ENCODE data around the gene DDX10.
"Not testable (repeated sequence)": the region's sequence is repeated elsewhere in the genome, so short reads cannot be mapped to it uniquely, and the experiment has no call there.

The DDX10 gene

DNA sequence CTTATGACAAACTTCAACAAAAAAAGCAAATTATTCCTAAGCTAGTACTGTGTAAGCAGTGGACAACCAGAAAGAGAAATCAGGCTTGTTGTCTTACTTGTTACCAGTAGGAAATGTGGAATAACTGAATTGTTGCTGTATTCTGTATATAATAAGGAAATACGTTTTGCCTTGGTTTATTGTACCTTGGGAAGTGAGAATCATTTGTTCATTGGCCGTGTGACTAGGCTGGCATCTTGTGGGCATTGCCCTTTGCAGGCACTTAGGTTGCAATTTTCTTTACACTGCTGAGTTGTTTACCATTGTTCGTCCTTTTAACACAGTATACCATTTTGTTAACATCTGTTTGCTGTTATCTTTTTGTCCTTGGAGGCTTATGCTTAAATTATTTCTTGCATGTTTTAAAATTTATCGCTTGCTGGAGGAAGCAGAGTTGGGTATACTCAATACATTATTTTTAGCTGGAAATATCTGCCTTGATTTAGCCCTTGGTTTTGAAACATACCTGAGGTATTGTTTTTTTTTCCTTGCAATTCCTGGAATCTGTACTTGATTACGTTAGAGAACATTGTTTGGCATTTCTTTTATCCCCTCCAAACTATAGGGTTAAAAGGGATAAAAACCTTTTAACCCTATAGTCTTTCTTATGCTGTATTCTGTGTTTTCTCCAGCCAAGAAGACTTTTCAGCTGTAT lies 109.3 kb downstream of the DDX10 start:
- DNase-seq (ENCODE audit: low read depth in 2 of 2): no peak

DNA sequence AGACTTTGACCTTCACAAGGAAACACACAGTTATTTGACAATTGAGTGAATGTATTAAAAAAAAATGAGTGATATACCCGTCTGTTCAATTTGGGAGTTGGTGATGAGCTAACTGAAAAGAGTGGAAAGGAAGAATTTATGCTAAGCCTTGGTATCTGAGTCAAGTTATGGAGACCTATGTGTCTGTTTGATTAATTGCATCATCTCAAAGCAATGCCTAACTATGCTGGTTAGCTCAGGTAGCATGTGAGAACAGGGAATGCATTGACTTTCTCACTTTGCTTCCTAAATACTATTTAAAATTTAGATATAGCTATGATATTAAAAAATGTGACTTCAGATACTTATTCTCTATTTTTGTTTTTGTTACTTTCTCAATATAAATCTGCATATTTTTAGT lies 110.5 kb downstream of the DDX10 start:
- DNase-seq (ENCODE audit: low read depth in 2 of 2): no peak

GRCh38 chr11:108779147-108779546 lies 114.3 kb downstream of the DDX10 start:
- DNase-seq (ENCODE audit: low read depth in 2 of 2): not testable (repeated sequence)

GRCh38 chr11:108780119-108780518 lies 115.2 kb downstream of the DDX10 start:
- DNase-seq (ENCODE audit: low read depth in 2 of 2): no peak

GRCh38 chr11:108781946-108782345 lies 117.1 kb downstream of the DDX10 start:
- no peak for DNase-seq (ENCODE audit: low read depth in 2 of 2)

GRCh38 chr11:108786281-108786990 lies 121.6 kb downstream of the DDX10 start:
- DNase-seq (ENCODE audit: low read depth in 2 of 2): no peak

DNA sequence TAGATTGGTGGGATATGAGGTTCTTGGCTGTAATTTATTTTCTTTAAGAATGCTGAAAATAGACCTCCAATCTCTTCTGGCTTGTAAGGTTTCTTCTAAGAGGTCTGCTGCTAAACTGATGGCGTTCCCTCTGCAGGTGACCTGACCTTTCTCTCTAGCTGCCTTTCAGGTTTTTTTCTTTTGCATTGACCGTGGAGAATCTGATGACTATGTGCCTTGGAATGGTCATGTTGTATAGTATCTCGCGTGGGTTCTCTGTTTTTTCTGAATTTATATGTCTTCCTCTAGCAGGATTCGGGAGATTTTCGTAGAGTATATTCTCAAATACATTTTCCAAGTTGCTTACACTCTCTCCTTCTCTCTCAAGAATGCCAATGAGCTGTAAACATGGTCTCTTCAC lies 122.2 kb downstream of the DDX10 start:
- no peak for DNase-seq (ENCODE audit: low read depth in 2 of 2)

GRCh38 chr11:108788565-108789199 lies 123.8 kb downstream of the DDX10 start:
- DNase-seq (ENCODE audit: low read depth in 2 of 2): no peak

DNA sequence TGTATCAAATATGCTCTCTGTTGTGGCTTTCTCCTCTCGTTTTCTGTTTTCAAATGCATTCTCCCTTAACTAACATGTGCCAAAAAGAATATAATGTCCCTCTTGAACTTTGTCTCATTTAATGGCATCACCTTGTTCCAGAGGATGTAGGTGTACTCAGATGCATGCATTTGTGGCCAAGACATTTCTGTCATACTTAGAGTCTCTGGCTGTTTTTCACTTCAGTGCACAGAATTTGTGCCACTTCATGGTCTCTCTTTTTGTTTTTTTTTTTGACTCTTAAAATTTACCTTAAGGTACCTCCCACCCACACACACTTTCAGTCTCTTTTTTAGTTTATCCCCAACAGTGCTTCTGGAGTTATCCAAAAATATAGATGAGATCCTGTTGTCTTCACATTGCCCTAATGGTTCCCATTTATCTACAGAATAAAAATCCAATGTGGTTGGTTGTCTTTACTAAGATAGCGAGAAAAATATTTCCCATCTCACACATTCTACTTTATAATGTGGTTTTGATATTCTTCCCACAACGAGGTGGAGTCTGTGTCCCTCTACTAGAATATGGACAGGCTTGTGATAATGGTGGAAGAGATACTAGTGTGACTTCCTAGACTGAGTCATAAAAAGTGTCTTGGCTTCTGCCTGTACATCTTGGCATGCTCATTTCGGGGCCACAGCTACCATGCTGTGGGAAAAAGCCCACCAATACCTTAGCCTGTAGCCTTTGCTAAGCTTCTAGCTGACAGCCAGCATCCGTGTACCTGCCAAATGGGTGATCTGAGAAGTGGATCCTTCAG lies 125.8 kb downstream of the DDX10 start:
- no peak for DNase-seq (ENCODE audit: low read depth in 2 of 2)

DNA sequence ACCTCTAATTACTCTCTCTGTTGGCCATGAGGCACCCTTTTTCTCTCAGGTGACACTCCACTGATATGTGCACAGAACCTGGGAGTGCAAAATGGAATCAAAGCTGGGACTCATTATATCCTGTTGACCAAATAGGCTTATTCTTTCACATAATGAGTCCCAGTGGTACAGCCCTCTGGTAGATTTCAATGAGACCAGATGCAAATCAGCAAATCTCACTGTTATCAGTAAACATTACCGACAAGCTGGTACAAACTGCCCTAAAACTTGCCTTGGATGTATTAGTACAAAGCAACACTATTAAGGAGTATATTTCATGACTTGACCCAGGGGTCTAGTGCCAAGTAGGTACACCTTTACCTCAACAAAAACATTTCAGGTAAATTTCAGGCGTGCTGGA lies 128.3 kb downstream of the DDX10 start:
- no peak for DNase-seq (ENCODE audit: low read depth in 2 of 2)

- DNase-seq (ENCODE audit: low read depth in 2 of 2): no peak
Measured at GRCh38 chr11:108793611-108794010, 128.7 kb downstream of the DDX10 start.

GRCh38 chr11:108796551-108796950 lies 131.7 kb downstream of the DDX10 start:
- no peak for DNase-seq (ENCODE audit: low read depth in 2 of 2)

GRCh38 chr11:108797578-108798100 lies 132.8 kb downstream of the DDX10 start:
- DNase-seq (ENCODE audit: low read depth in 2 of 2): no peak

DNA sequence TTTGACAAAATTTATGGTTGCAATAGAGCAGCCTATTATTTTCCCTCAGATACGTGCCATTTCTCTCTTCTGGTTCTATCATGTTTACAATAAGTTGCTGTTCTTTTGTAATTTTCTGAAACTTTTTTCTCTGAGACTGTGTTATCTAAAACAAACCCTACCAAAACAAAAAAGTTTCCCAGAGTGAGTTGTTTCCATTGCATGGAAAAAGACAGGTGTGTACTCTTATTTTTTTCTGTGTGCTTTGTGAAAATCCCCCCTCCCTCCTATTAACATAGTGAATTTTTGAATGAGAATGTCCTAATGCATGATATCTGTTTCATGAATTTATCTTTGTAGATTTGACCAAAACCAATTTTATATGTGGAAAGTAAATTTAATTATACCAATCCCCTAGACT lies 137.6 kb downstream of the DDX10 start:
- no peak for DNase-seq (ENCODE audit: low read depth in 2 of 2)

- DNase-seq (ENCODE audit: low read depth in 2 of 2): no peak
Measured at GRCh38 chr11:108803776-108804175, 138.9 kb downstream of the DDX10 start.

DNA sequence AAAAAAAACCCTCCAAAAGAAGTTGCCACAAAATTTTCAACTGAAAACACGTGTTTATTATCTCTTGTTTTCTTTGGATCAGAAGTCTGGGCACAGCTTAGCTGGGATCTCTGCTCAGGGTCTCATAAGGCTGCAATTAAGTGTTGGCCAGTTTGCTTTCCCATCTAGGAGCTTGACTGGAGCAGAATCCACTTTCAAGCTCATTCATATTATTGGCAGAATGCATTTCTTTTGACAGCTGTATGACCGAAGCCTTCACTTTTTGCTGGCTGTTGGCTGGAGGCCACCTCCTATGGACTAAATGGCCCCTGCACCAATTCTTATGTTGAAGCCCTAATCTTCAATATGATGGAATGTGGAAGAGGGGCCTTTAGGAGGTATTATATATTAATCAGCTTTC lies 139.6 kb downstream of the DDX10 start:
- DNase-seq (ENCODE audit: low read depth in 2 of 2): no peak

DNA sequence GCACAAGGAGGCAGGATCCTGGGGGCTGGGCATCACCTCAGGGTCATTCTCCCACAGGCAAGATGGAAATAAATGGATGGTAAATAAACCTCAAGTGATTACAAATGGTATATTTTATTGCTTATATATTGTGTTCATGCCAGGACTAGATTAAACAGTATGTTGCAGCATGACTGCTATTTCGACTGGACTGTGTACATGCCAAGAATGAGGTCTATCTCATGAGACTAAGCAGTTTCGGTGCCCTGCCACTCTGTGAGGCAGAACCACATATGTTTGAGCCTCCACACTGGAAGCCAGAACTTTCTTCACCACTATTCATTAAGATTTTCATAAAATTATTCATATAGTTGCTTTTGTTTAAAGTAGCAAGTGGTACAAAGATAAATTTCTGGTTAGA lies 140.2 kb downstream of the DDX10 start:
- no peak for DNase-seq (ENCODE audit: low read depth in 2 of 2)

- DNase-seq (ENCODE audit: low read depth in 2 of 2): no peak
Measured at GRCh38 chr11:108807262-108807661, 142.4 kb downstream of the DDX10 start.

GRCh38 chr11:108813086-108813485 lies 148.2 kb downstream of the DDX10 start:
- no peak for DNase-seq (ENCODE audit: low read depth in 2 of 2)

DNA sequence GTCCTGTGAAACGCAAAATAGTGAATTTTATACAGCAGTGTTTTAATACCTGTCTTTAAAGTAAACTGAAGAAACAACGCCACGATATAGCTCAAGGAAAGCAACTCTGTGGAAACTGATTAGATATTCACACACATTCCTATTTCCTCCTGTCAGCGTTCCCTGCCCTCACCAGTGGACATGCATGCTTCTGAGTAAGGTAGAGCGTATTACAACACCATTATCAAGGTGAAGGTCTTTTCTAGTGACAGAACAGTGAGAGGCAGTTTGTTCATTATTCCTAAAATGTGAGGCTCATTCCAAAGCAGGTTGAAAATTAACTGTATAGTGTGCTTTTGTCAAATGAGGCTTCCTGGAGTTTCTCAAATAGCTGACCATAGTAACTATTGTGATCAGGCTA lies 153.1 kb downstream of the DDX10 start:
- no peak for DNase-seq (ENCODE audit: low read depth in 2 of 2)

DNA sequence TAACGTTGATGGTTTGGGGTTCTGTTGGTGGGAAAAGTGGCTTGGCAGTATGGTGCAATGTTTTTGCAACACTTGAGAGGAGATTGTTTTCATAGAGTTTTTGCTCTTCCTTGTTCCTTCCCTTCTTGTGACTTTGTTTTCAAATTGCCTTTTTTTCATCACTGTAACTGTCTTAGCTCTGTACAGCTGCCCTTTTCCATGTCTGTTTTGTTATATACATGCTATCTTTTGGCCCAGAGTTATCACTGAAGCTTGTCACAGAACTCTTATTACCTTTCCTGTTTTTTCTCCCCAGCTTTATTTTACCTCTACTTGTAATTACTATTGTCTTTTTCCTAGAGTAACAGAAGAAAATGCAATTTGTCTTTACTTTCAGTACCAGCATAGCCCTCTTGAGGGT lies 154.1 kb downstream of the DDX10 start:
- DNase-seq (ENCODE audit: low read depth in 2 of 2): no peak

DNA sequence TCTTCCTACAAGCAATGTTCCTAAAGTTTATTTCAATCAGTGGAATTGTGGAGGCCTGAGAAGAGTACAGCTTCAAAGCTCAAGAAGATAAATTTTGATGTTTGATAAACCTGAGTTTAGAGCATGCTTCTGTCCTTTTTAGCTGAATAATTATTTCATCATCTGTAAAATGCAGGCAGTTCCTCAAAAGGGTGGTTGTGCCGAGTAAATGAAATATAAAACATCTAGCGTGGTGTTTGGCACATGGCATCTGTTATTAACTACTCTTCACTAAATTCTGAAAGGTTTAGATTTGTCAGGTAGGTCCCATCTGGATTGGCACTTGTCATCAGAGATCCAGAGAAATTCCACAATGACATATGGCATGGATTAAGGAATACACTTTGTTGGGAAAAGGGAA lies 155.1 kb downstream of the DDX10 start:
- no peak for DNase-seq (ENCODE audit: low read depth in 2 of 2)

All from stimulated activated CD4-positive, alpha-beta T cell treated with anti-CD3 and anti-CD28 coated beads, Interleukin-15, amount 100 ng/mL, for 48 hours (primary cell).